GM12878 (cell line): ENCODE data around the gene SNAI1. TPM values are rescaled to one million over a fixed set of nuclear protein-coding genes. Genes with fewer than 3 reads are reported as not detected.

Source experiments
- ATAC-seq: fragments of 200-7000 bp; cut with Tn5 transposase; 3 replicates; pipeline ENCODE4 v1.9.1; 2020; ENCODE audit warnings: mild to moderate bottlenecking, moderate library complexity
- BruUV-seq: library from RNA; stranded (reverse); fragments of 400-500 nt; replicated peaks from 2 replicates; lab custom pipeline; 2021; lab: Mats Ljungman, UMichigan
- CTCF ChIA-PET: fragments of 300-600 bp; sonication (Branson Sonifier 250); formaldehyde crosslinking; extraction: SDS; loops from one replicate; lab custom pipeline; 2021; ENCODE audit warnings: inconsistent platforms; lab: Yijun Ruan, JAX
- POLR2A ChIA-PET: fragments of 350-600 bp; formaldehyde crosslinking; extraction: SDS; loops from one replicate; lab custom pipeline; 2021; ENCODE audit warnings: inconsistent platforms; lab: Charles Lee
- RAD21 ChIA-PET: fragments of 300-600 bp; sonication (Branson Sonifier 250); formaldehyde crosslinking; loops from one replicate; lab custom pipeline; 2023; ENCODE audit warnings: antibody characterized with exemption; ENCODE audit not compliant: unreplicated experiment; lab: Charles Lee
- SMC1A ChIA-PET: fragments of 300-600 bp; sonication (Branson Sonifier 250); formaldehyde crosslinking; loops from one replicate; lab custom pipeline; 2023; ENCODE audit not compliant: unreplicated experiment, uncharacterized antibody; lab: Charles Lee
- DNase-seq: peaks from one replicate; pipeline ENCODE4 v3.0.0-alpha.2; 2011; ENCODE audit warnings: low read depth, low spot score
- FAIRE-seq: peaks from 3 replicates; lab custom pipeline; 2011; peaks lifted over from hg19 to GRCh38; lab: Jason Lieb, UNC
- H2AFZ ChIP-seq: 2 replicates; pipeline ENCODE4 v1.6.0; 2011; ENCODE audit warnings: low read depth, low read length, control low read depth; ENCODE audit not compliant: control insufficient read depth
- H3K27ac ChIP-seq: 2 replicates; pipeline ENCODE4 v1.5.1; 2011; ENCODE audit warnings: control low read depth; ENCODE audit not compliant: control insufficient read depth, insufficient read depth
- H3K27me3 ChIP-seq, 2 experiments: replicated peaks in 1 of 2; 2 replicates each; pipeline versions ENCODE4 v1.6.0 to v1.6.1; 2011; ENCODE audit warnings: low read length in 1 of 2; ENCODE audit not compliant: control insufficient read depth in 2 of 2, insufficient read depth in 2 of 2
- H3K36me3 ChIP-seq, 2 experiments: 2 replicates each; pipeline ENCODE4 v1.5.1; 2011; ENCODE audit warnings: low read length in 1 of 2; ENCODE audit not compliant: control insufficient read depth in 2 of 2, insufficient read depth in 2 of 2
- H3K4me1 ChIP-seq: 2 replicates; pipeline ENCODE4 v1.6.1; 2011; ENCODE audit warnings: mild to moderate bottlenecking, low read length, moderate library complexity, mixed read lengths; ENCODE audit not compliant: control insufficient read depth, insufficient read depth
- H3K4me2 ChIP-seq: 2 replicates; pipeline ENCODE4 v1.6.0; 2011; ENCODE audit warnings: control low read depth; ENCODE audit not compliant: control insufficient read depth, insufficient read depth
- H3K4me3 ChIP-seq: fragments of 200-600 bp; sonication (generic); 2 replicates; pipeline ENCODE4 v1.5.1; 2016
- H3K79me2 ChIP-seq: 2 replicates; pipeline ENCODE4 v1.6.0; 2011; ENCODE audit warnings: low read length; ENCODE audit not compliant: control insufficient read depth, insufficient read depth
- H3K9ac ChIP-seq: 2 replicates; pipeline ENCODE4 v1.8.0; 2011; ENCODE audit warnings: low read length, control low read depth, mixed read lengths; ENCODE audit not compliant: control insufficient read depth, insufficient read depth
- H3K9me3 ChIP-seq: replicated peaks from 3 replicates; pipeline ENCODE4 v1.5.1; 2011; ENCODE audit warnings: mild to moderate bottlenecking, low read length; ENCODE audit not compliant: control insufficient read depth, insufficient read depth
- H4K20me1 ChIP-seq: 2 replicates; pipeline ENCODE4 v1.6.0; 2011; ENCODE audit not compliant: control insufficient read depth, insufficient read depth
- HDAC6 ChIP-seq: fragments of 200-600 bp; sonication (generic); IDR thresholded peaks from one replicate; pipeline ENCODE4 v1.8.0; 2017; ENCODE audit warnings: antibody characterized with exemption; ENCODE audit not compliant: unreplicated experiment
- JUND ChIP-seq: IDR thresholded peaks from 2 replicates; pipeline ENCODE4 v1.6.1; 2012; ENCODE audit warnings: low read depth, mild to moderate bottlenecking, low read length, improper control_type of control experiment, moderate library complexity
- LARP7 ChIP-seq: fragments of 450-650 bp; IDR thresholded peaks from 2 replicates; pipeline ENCODE4 v1.6.1; 2017; ENCODE audit warnings: mild to moderate bottlenecking
- MXI1 ChIP-seq: fragments of 150-350 bp; IDR thresholded peaks from 2 replicates; pipeline ENCODE4 v1.6.1; 2011; ENCODE audit warnings: low read depth, mild to moderate bottlenecking, inconsistent platforms, low read length, improper control_type of control experiment
- MYC ChIP-seq: IDR thresholded peaks from 2 replicates; pipeline ENCODE4 v1.6.1; 2011; ENCODE audit warnings: mild to moderate bottlenecking, low read length, moderate library complexity, inconsistent platforms; ENCODE audit not compliant: insufficient read depth, insufficient replicate concordance, insufficient read length, severe bottlenecking
- STAT1 ChIP-seq: fragments of 450-650 bp; conservative IDR thresholded peaks from 2 replicates; pipeline ENCODE4 v1.6.1; 2014; ENCODE audit warnings: antibody characterized with exemption, mild to moderate bottlenecking
- ZBTB11 ChIP-seq: fragments of 450-650 bp; formaldehyde crosslinking; IDR thresholded peaks from 2 replicates; pipeline ENCODE4 v1.5.0; 2022; ENCODE audit warnings: mild to moderate bottlenecking, missing genetic modification characterization
- ZNF207 ChIP-seq: fragments of 450-650 bp; IDR thresholded peaks from 2 replicates; pipeline ENCODE4 v1.6.1; 2014; ENCODE audit warnings: antibody characterized with exemption, mild to moderate bottlenecking, borderline replicate concordance
- WGBS: methylation state at CpG from one replicate; pipeline ENCODE4 v1.1.6; 2016; ENCODE audit warnings: low lambda C conversion rate; ENCODE audit not compliant: insufficient replicate concordance, insufficient coverage; ENCODE audit errors: missing lambda C conversion rate; 5-methylcytosine and 5-hydroxymethylcytosine counted together
- in situ Hi-C: fragments of 300-500 bp; cut with MboI; formaldehyde crosslinking; loops from 9 replicates; pipeline ENCODE4 v1.14.3; 2018; ENCODE audit warnings: mixed read lengths
- intact Hi-C: fragments of 100-400 bp; cut with micrococcal nuclease; formaldehyde crosslinking; loops from one replicate; pipeline ENCODE4 v1.14.2; 2022; ENCODE audit not compliant: unreplicated experiment
- polyA plus RNA-seq, 11 experiments: library from polyadenylated mRNA; depleted of rRNA in 4 of 11; unstranded in 6 of 11; stranded (reverse) in 5 of 11; fragments of >200 nt; fragmentation: Nextera tagmentation in 4 of 11; fragmentation: Illumina TruSeq in 1 of 11; extraction: Ambion mirVana in 4 of 11; extraction: Trizol in 1 of 11; gene quantifications; 1 replicate in 1 of 11; 2 replicates in 10 of 11; pipeline versions ENCODE4 v1.2.1 to v1.2.3, GENCODE V29; 2011 to 2016; ENCODE audit warnings: inconsistent platforms in 2 of 11, missing spikeins in 2 of 11, low read depth in 1 of 11
- total RNA-seq, 4 experiments: library from RNA; depleted of rRNA in 3 of 4; stranded (reverse); fragments of >200 nt in 3 of 4; fragmentation: Illumina TruSeq in 1 of 4; extraction: Trizol in 1 of 4; gene quantifications; 2 replicates each; pipeline versions ENCODE4 v1.2.1 to v1.2.3, GENCODE V29; 2013 to 2021

The SNAI1 gene
- total and polyA plus RNA-seq, 10 of the 15 experiments (the other 5 are each of a cell fraction or from before 2014, with no cell fraction given): 0.11 to 0.79 (median 0.24) TPM; not detected in 2

GRCh38 chr20:49945701-49946477, 36.9 kb upstream of the SNAI1 start (continued):
- TF ChIP-seq ZNF207 (no peak), MXI1 (no peak), STAT1 (no peak), HDAC6 (no peak), MYC (no peak), JUND (no peak)

- Histone ChIP-seq H2AFZ (no peak overlapping the region), H3K79me2 (no peaks in the 10 kb centered on the region; the same call in 1 of the 2 replicates), H3K4me3 (no peak overlapping the region), H3K36me3 (peaks cover 19 to 30% of the 10 kb centered on the region in 2 experiments), H4K20me1 (no peaks in the 10 kb centered on the region), H3K9me3 (no peaks in the 10 kb centered on the region), H3K27me3 (no peaks in the 10 kb centered on the region), H3K4me1 (no peaks in the 10 kb centered on the region), H3K4me2 (no peak overlapping the region), H3K27ac (no peak overlapping the region), H3K9ac (no peak overlapping the region)
- WGBS: 100% methylated on average over 3 of the region's 3 CpGs
- in situ Hi-C loops (no loop called here), intact Hi-C loops (no loop called here)
- ChIA-PET POLR2A (no interaction called here), SMC1A (interaction anchor here (3.6 kb wide), 1 partner anchor 10 kb away, joined by 13 read pairs; no protein-coding TSS in a partner anchor), RAD21 (no interaction called here), CTCF (no interaction called here)
- no peak for DNase-seq
- no peak for ATAC-seq
- TF ChIP-seq ZBTB11 (CRISPR knock-in tag): no peak
- no peak for TF ChIP-seq LARP7
- FAIRE-seq: no peak
- no TSS peak for BruUV-seq
These were observed 34.6 kb upstream of the SNAI1 start for GRCh38 chr20:49948178-49948577.
